ENCODE results near the gene SLC25A26. TPM values are rescaled to one million over a fixed set of nuclear protein-coding genes. Genes with fewer than 3 reads are reported as not detected.

Gene SLC25A26
- total RNA-seq, 1 experiment from 2014 or later, result 13.2 TPM

DNA sequence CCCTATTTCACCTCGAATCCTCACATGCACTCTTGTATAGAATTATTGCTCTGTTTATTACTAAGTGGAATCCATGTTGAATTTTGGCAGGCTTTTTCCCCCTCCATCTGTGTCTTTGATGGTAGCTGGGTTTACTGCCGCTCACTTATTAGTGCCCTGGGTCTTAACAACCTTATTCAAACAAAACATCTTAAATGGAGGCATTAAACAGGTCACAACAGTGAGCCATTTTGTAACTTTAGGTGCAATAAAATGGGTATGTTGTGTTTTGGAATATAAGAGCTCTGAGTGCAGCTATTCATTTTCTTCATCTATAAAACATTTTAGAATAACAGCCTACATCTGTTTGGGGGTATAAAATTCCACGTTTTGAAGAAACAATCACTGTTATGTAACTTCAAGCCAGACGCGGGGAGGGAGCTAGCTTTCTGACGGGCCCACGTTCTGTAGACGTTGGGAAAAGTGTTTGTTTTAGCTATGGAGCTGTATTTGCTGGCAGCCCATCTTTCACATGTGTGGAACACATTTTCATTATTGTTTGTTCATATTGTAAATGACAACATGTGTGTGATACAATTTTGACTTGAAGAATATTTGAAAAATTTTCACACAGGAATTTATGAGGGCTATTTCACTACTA is 122.0 kb downstream of the SLC25A26 start:
- ATAC-seq (no peak), DNase-seq (ENCODE audit: low read depth, low spot score) (no peak)
- ChIA-PET CTCF (no interaction called here), POLR2A (no interaction called here)
- no peaks in the 10 kb centered on the region for H3K36me3 ChIP-seq (ENCODE audit: control insufficient read depth, insufficient read depth, low read length)
- intact Hi-C loops (cut with micrococcal nuclease; ENCODE audit: unreplicated experiment), result no loop called here
- H3K27me3 ChIP-seq (ENCODE audit: control insufficient read depth, insufficient read depth, low read length), result no peaks in the 10 kb centered on the region
- no TSS peak for BruUV-seq (replicated peaks)
- TF ChIP-seq SIN3A (IDR thresholded peaks at IDR 0.05; ENCODE audit: borderline replicate concordance, insufficient read depth, low read depth, low read length), result no peak
- TF ChIP-seq POLR2AphosphoS5 (IDR thresholded peaks at IDR 0.05; ENCODE audit: low read depth, low read length), result no peak
- TF ChIP-seq, protein P1, sequence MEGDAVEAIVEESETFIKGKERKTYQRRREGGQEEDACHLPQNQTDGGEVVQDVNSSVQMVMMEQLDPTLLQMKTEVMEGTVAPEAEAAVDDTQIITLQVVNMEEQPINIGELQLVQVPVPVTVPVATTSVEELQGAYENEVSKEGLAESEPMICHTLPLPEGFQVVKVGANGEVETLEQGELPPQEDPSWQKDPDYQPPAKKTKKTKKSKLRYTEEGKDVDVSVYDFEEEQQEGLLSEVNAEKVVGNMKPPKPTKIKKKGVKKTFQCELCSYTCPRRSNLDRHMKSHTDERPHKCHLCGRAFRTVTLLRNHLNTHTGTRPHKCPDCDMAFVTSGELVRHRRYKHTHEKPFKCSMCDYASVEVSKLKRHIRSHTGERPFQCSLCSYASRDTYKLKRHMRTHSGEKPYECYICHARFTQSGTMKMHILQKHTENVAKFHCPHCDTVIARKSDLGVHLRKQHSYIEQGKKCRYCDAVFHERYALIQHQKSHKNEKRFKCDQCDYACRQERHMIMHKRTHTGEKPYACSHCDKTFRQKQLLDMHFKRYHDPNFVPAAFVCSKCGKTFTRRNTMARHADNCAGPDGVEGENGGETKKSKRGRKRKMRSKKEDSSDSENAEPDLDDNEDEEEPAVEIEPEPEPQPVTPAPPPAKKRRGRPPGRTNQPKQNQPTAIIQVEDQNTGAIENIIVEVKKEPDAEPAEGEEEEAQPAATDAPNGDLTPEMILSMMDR (IDR thresholded peaks at IDR 0.05), result no peak
- TF ChIP-seq, protein P2, sequence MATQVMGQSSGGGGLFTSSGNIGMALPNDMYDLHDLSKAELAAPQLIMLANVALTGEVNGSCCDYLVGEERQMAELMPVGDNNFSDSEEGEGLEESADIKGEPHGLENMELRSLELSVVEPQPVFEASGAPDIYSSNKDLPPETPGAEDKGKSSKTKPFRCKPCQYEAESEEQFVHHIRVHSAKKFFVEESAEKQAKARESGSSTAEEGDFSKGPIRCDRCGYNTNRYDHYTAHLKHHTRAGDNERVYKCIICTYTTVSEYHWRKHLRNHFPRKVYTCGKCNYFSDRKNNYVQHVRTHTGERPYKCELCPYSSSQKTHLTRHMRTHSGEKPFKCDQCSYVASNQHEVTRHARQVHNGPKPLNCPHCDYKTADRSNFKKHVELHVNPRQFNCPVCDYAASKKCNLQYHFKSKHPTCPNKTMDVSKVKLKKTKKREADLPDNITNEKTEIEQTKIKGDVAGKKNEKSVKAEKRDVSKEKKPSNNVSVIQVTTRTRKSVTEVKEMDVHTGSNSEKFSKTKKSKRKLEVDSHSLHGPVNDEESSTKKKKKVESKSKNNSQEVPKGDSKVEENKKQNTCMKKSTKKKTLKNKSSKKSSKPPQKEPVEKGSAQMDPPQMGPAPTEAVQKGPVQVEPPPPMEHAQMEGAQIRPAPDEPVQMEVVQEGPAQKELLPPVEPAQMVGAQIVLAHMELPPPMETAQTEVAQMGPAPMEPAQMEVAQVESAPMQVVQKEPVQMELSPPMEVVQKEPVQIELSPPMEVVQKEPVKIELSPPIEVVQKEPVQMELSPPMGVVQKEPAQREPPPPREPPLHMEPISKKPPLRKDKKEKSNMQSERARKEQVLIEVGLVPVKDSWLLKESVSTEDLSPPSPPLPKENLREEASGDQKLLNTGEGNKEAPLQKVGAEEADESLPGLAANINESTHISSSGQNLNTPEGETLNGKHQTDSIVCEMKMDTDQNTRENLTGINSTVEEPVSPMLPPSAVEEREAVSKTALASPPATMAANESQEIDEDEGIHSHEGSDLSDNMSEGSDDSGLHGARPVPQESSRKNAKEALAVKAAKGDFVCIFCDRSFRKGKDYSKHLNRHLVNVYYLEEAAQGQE (IDR thresholded peaks at IDR 0.05; ENCODE audit: insufficient read depth in 1 of 2, low read depth in 2 of 2, low read length in 1 of 2), result no peak
- no peak for TF ChIP-seq TCF7L2 (IDR thresholded peaks at IDR 0.05; ENCODE audit: low read depth, low read length)
- H3K4me3 ChIP-seq (ENCODE audit: low read depth in 2 of 2, low read length in 2 of 2), result no peak overlapping the region
- no peaks in the 10 kb centered on the region for H3K4me1 ChIP-seq (ENCODE audit: control insufficient read depth, insufficient read depth, low read length)
- in situ Hi-C loops (cut with HindIII; ENCODE audit: low pct_unique_long_range_greater_than_20kb, low sequenced_read_pairs), result no loop called here
- no peaks in the 10 kb centered on the region for H3K9me3 ChIP-seq (ENCODE audit: control insufficient read depth, insufficient read depth, low read depth, low read length)
- no peak overlapping the region for H3K27ac ChIP-seq (ENCODE audit: low read length)

DNA sequence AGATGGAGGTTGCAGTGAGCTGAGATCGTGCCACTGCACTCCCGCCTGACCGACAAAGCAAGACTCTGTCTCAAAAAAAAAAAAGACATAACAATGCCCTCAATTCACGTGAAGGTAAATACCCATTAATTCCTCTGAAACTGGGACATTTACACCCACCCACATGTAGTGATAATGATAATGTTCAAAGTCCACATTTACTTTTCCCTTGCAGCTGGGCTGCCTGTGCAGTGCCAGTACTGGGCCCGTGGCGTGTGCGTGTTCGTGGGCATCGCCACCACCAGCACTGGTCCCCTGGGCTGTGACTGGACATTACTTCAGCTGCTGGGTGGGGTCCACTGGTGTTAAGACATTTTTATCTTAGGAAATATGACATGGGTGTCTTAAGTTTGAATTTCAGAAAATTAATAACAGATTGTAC is 123.6 kb downstream of the SLC25A26 start:
- no peak for DNase-seq (ENCODE audit: low read depth, low spot score)
- no peak for TF ChIP-seq SIN3A (IDR thresholded peaks at IDR 0.05; ENCODE audit: borderline replicate concordance, insufficient read depth, low read depth, low read length)
- TF ChIP-seq, protein P1 (IDR thresholded peaks at IDR 0.05), result no peak
- TF ChIP-seq TCF7L2 (IDR thresholded peaks at IDR 0.05; ENCODE audit: low read depth, low read length), result no peak
- no peak for TF ChIP-seq POLR2AphosphoS5 (IDR thresholded peaks at IDR 0.05; ENCODE audit: low read depth, low read length)
- TF ChIP-seq, protein P2 (IDR thresholded peaks at IDR 0.05; ENCODE audit: insufficient read depth in 1 of 2, low read depth in 2 of 2, low read length in 1 of 2), result no peak
- CTCF ChIA-PET, result no interaction called here

More for the DNA sequence above, 123.6 kb downstream of the SLC25A26 start:
- no peaks in the 10 kb centered on the region for H3K36me3 ChIP-seq (ENCODE audit: control insufficient read depth, insufficient read depth, low read length)
- intact Hi-C loops (cut with micrococcal nuclease; ENCODE audit: unreplicated experiment) (no loop called here), in situ Hi-C loops (cut with HindIII; ENCODE audit: low pct_unique_long_range_greater_than_20kb, low sequenced_read_pairs) (no loop called here)
- BruUV-seq (replicated peaks), result no TSS peak
- no peak overlapping the region for H3K4me3 ChIP-seq (ENCODE audit: low read depth in 2 of 2, low read length in 2 of 2)
- POLR2A ChIA-PET, result no interaction called here
- ATAC-seq, result no peak
- no peaks in the 10 kb centered on the region for H3K27me3 ChIP-seq (ENCODE audit: control insufficient read depth, insufficient read depth, low read length)
- H3K9me3 ChIP-seq (ENCODE audit: control insufficient read depth, insufficient read depth, low read depth, low read length), result no peaks in the 10 kb centered on the region
- H3K4me1 ChIP-seq (ENCODE audit: control insufficient read depth, insufficient read depth, low read length), result no peaks in the 10 kb centered on the region
- no peak overlapping the region for H3K27ac ChIP-seq (ENCODE audit: low read length)
